Keratinocyte (primary cell): ENCODE measurements around the gene CD14. TPM values are rescaled to one million over a fixed set of nuclear protein-coding genes. Genes with fewer than 3 reads are reported as not detected.

Experiments
- DNase-seq: peaks from one replicate; pipeline ENCODE4 v3.0.0-alpha.2; 2011; ENCODE audit warnings: low read depth, missing footprints, low spot score
- FAIRE-seq: peaks from 2 replicates; lab custom pipeline; 2011; peaks lifted over from hg19 to GRCh38; lab: Jason Lieb, UNC
- H2AFZ ChIP-seq: 2 replicates; pipeline ENCODE4 v1.6.0; 2012; ENCODE audit warnings: low read length, control low read depth, inconsistent platforms; ENCODE audit not compliant: control insufficient read depth
- H3K27ac ChIP-seq: 2 replicates; pipeline ENCODE4 v1.5.1; 2011; ENCODE audit warnings: low read length; ENCODE audit not compliant: control insufficient read depth, insufficient read depth
- H3K27me3 ChIP-seq: 3 replicates; pipeline ENCODE4 v1.6.0; 2011; ENCODE audit warnings: low read length; ENCODE audit not compliant: control insufficient read depth, insufficient read depth; ENCODE audit errors: extremely low read depth
- H3K36me3 ChIP-seq, 2 experiments: 2 replicates in 1 of 2; 3 replicates in 1 of 2; pipeline ENCODE4 v1.5.1; 2011; ENCODE audit warnings: low read length in 2 of 2, mild to moderate bottlenecking in 1 of 2; ENCODE audit not compliant: control insufficient read depth in 2 of 2, insufficient read depth in 2 of 2; ENCODE audit errors: extremely low read depth in 1 of 2
- H3K4me1 ChIP-seq: 3 replicates; pipeline ENCODE4 v1.5.1; 2011; ENCODE audit warnings: low read length; ENCODE audit not compliant: control insufficient read depth, insufficient read depth; ENCODE audit errors: extremely low read depth
- H3K4me2 ChIP-seq: 3 replicates; pipeline ENCODE4 v1.6.0; 2011; ENCODE audit warnings: low read depth, low read length; ENCODE audit not compliant: control insufficient read depth, insufficient read depth; ENCODE audit errors: extremely low read depth
- H3K4me3 ChIP-seq, 3 experiments: fragments of 200-600 bp in 1 of 3; sonication (generic) in 1 of 3; 2 replicates in 2 of 3; 3 replicates in 1 of 3; pipeline ENCODE4 v1.5.1; 2011 to 2016; ENCODE audit warnings: low read length in 3 of 3, mild to moderate bottlenecking in 3 of 3, control low read depth in 2 of 3, inconsistent platforms in 1 of 3, low read depth in 1 of 3, mixed read lengths in 1 of 3, mixed run types in 1 of 3, moderate library complexity in 1 of 3; ENCODE audit not compliant: control insufficient read depth in 2 of 3, insufficient read depth in 2 of 3; ENCODE audit errors: extremely low read depth in 1 of 3
- H3K79me2 ChIP-seq: 2 replicates; pipeline ENCODE4 v1.6.0; 2012; ENCODE audit warnings: low read length; ENCODE audit not compliant: control insufficient read depth, insufficient read depth
- H3K9ac ChIP-seq: 3 replicates; pipeline ENCODE4 v1.6.0; 2011; ENCODE audit warnings: low read length; ENCODE audit not compliant: control insufficient read depth, insufficient read depth; ENCODE audit errors: extremely low read depth
- H3K9me1 ChIP-seq: 3 replicates; pipeline ENCODE4 v1.6.0; 2011; ENCODE audit warnings: low read length; ENCODE audit not compliant: control insufficient read depth, insufficient read depth; ENCODE audit errors: extremely low read depth
- H3K9me3 ChIP-seq: 2 replicates; pipeline ENCODE4 v1.5.1; 2012; ENCODE audit warnings: low read depth, low read length; ENCODE audit not compliant: control insufficient read depth
- H4K20me1 ChIP-seq: 3 replicates; pipeline ENCODE4 v1.6.0; 2011; ENCODE audit warnings: low read length; ENCODE audit not compliant: control insufficient read depth, insufficient read depth; ENCODE audit errors: extremely low read depth
- EZH2 ChIP-seq: IDR thresholded peaks from one replicate; pipeline ENCODE4 v1.6.1; 2012; ENCODE audit warnings: inconsistent platforms, mild to moderate bottlenecking, low read length, moderate library complexity
- dilution Hi-C: fragments of 300-500 bp; cut with MboI; formaldehyde crosslinking; loops from one replicate; pipeline ENCODE4 v1.7.0; 2020; ENCODE audit warnings: low sequenced_read_pairs; ENCODE audit not compliant: extremely low pct_ligation_motif_present
- polyA plus RNA-seq, 5 experiments: library from polyadenylated mRNA; depleted of rRNA in 3 of 5; stranded (reverse) in 3 of 5; stranded (forward) in 1 of 5; unstranded in 1 of 5; fragments of >200 nt; gene quantifications; 1 replicate in 1 of 5; 2 replicates in 3 of 5; 3 replicates in 1 of 5; pipeline versions ENCODE4 v1.2.1 to v1.2.3, GENCODE V29; 2011 to 2012; ENCODE audit warnings: missing spikeins in 2 of 5, low read depth in 1 of 5, low replicate concordance in 1 of 5
- TF ChIP-seq, protein P1 (sequence below), 3 experiments: IDR thresholded peaks in 1 of 3; conservative IDR thresholded peaks in 1 of 3; optimal IDR thresholded peaks in 1 of 3; 2 replicates in 2 of 3; 3 replicates in 1 of 3; pipeline versions ENCODE3 to v1.5.1; 2011; ENCODE audit warnings: low read length in 3 of 3, mild to moderate bottlenecking in 3 of 3, moderate library complexity in 2 of 3, control low read depth in 1 of 3, inconsistent platforms in 1 of 3; ENCODE audit not compliant: insufficient read depth in 2 of 3; ENCODE audit errors: extremely low read depth in 1 of 3

CD14 gene
- polyA plus RNA-seq, 1 donor (not counting 4 experiments of a cell fraction or from before 2014, with no cell fraction given): 0.18 TPM

DNA sequence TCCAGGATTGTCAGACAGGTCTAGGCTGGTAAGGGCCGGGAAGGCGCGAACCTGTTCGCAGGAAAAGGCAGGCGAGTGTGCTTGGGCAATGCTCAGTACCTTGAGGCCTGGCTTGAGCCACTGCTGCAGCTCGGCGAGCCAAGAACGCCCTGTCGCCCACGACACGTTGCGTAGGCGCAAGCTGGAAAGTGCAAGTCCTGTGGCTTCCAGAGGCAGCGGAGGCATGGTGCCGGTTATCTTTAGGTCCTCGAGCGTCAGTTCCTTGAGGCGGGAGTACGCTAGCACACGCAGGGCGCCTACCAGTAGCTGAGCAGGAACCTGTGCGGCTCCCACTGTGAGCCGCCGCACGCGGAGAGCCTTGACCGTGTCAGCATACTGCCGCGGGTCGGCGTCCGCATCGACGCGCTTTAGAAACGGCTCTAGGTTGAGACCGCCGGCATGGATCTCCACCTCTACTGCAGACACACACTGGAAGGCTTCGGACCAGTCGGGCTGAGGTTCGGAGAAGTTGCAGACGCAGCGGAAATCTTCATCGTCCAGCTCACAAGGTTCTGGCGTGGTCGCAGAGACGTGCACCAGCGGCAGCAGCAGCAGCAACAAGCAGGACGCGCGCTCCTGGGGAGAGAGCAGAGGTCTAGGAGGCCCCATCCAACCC, 482 bp downstream of the CD14 start:
- Histone ChIP-seq H3K36me3 (no peaks in the 10 kb centered on the region), H3K9me1 (no peaks in the 10 kb centered on the region), H3K9me3 (no peaks in the 10 kb centered on the region), H3K4me2 (peak overlapping the region; percentile 94), H3K79me2 (no peaks in the 10 kb centered on the region), H3K4me3 (peak overlapping the region; percentile 12 to 75 (median 36)), H2AFZ (peak overlapping the region; percentile 90), H3K27ac (no peak overlapping the region), H4K20me1 (no peaks in the 10 kb centered on the region), H3K27me3 (peaks cover 7% of the 10 kb centered on the region), H3K4me1 (peaks cover 21% of the 10 kb centered on the region), H3K9ac (peak overlapping the region; percentile 48)
- TF ChIP-seq, protein P1, sequence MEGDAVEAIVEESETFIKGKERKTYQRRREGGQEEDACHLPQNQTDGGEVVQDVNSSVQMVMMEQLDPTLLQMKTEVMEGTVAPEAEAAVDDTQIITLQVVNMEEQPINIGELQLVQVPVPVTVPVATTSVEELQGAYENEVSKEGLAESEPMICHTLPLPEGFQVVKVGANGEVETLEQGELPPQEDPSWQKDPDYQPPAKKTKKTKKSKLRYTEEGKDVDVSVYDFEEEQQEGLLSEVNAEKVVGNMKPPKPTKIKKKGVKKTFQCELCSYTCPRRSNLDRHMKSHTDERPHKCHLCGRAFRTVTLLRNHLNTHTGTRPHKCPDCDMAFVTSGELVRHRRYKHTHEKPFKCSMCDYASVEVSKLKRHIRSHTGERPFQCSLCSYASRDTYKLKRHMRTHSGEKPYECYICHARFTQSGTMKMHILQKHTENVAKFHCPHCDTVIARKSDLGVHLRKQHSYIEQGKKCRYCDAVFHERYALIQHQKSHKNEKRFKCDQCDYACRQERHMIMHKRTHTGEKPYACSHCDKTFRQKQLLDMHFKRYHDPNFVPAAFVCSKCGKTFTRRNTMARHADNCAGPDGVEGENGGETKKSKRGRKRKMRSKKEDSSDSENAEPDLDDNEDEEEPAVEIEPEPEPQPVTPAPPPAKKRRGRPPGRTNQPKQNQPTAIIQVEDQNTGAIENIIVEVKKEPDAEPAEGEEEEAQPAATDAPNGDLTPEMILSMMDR (optimal IDR thresholded peaks at IDR 0.05 in 1 of 3, IDR thresholded peaks at IDR 0.05 in 1 of 3, conservative IDR thresholded peaks at IDR 0.05 in 1 of 3; ENCODE audit: extremely low read depth in 1 of 3, insufficient read depth in 2 of 3, low read length in 3 of 3): no peak
- TF ChIP-seq EZH2: no peak
- DNase-seq (no peak), FAIRE-seq (no peak)
- dilution Hi-C loops: no loop called here

DNA sequence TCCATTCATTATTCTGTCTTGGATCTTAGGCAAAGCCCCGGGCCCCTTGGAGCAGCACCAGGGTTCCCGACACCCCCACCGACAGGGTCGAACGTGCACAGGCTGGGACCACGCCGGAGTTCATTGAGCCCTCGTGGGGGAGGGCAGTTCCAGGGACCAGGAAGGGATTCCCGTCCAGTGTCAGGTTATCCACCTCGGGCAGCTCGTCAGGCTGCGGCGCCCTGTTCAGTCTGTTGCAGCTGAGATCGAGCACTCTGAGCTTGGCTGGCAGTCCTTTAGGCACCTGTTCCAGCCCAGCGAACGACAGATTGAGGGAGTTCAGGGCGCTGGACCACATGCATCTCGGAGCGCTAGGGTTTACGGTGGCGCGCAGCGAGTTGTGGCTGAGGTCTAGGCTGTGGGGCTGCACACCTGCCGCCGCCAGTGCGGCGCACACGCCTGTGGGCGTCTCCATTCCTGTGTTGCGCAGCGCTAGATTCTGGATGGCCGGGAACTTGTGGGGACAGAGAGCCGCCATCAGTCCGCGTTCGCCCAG, 1.1 kb downstream of the CD14 start:
- peaks cover 7% of the 10 kb centered on the region for H3K27me3 ChIP-seq
- no peaks in the 10 kb centered on the region for H3K9me3 ChIP-seq
- DNase-seq (no peak), FAIRE-seq (no peak)
- no peaks in the 10 kb centered on the region for H3K9me1 ChIP-seq
- no peak overlapping the region for H3K27ac ChIP-seq
- H2AFZ ChIP-seq: peak overlapping the region; percentile 90
- H3K4me1 ChIP-seq: peaks cover 21% of the 10 kb centered on the region
- H3K9ac ChIP-seq: peak overlapping the region; percentile 39
- H3K4me3 ChIP-seq: peak overlapping the region; percentile 12 to 75 (median 32)
- no peaks in the 10 kb centered on the region for H3K36me3 ChIP-seq
- dilution Hi-C loops: no loop called here
- no peaks in the 10 kb centered on the region for H4K20me1 ChIP-seq
- H3K79me2 ChIP-seq: no peaks in the 10 kb centered on the region
- peak overlapping the region; percentile 94 for H3K4me2 ChIP-seq
- TF ChIP-seq EZH2: no peak
- TF ChIP-seq, protein P1 (optimal IDR thresholded peaks at IDR 0.05 in 1 of 3, IDR thresholded peaks at IDR 0.05 in 1 of 3, conservative IDR thresholded peaks at IDR 0.05 in 1 of 3; ENCODE audit: extremely low read depth in 1 of 3, insufficient read depth in 2 of 3, low read length in 3 of 3): no peak
